CD4-positive, alpha-beta T cell (primary cell): ENCODE measurements around the gene METTL6. TPM values are rescaled to one million over a fixed set of nuclear protein-coding genes. Genes with fewer than 3 reads are reported as not detected.
"Not testable (repeated sequence)": the region's sequence is repeated elsewhere in the genome, so short reads cannot be mapped to it uniquely, and the experiment has no call there.

ENCODE experiments used
- ATAC-seq: fragments of 200-7000 bp; cut with Tn5 transposase; one replicate; pipeline ENCODE4 v1.10.0; 2022; ENCODE audit warnings: mild to moderate bottlenecking; ENCODE audit not compliant: poor library complexity
- CTCF ChIA-PET: fragments of 350-600 bp; sonication (Branson Sonifier 250); formaldehyde crosslinking; loops from one replicate; lab custom pipeline; 2021; ENCODE audit warnings: antibody characterized with exemption, inconsistent platforms; lab: Charles Lee
- POLR2A ChIA-PET: fragments of 350-600 bp; sonication (Branson Sonifier 250); formaldehyde crosslinking; loops from one replicate; lab custom pipeline; 2021; ENCODE audit warnings: antibody characterized with exemption, inconsistent platforms; lab: Charles Lee
- DNase-seq, 14 experiments: peaks; one replicate each; pipeline ENCODE4 v3.0.0-alpha.2; 2013 to 2020; ENCODE audit warnings: mixed read lengths in 2 of 14
- H3K27ac ChIP-seq, 2 donors: one replicate each; pipeline versions ENCODE4 v1.5.1 to v1.7.0; 2013; ENCODE audit warnings: low read length in 2 of 2, low read depth in 1 of 2, mild to moderate bottlenecking in 1 of 2
- H3K27me3 ChIP-seq, 2 experiments: 1 replicate in 1 of 2; 2 replicates in 1 of 2; pipeline versions ENCODE4 v1.6.1 to v1.7.0; 2013; ENCODE audit warnings: low read length in 2 of 2, control low read depth in 1 of 2, mild to moderate bottlenecking in 1 of 2, moderate library complexity in 1 of 2; ENCODE audit not compliant: insufficient read depth in 2 of 2, control insufficient read depth in 1 of 2
- H3K36me3 ChIP-seq: one replicate; pipeline ENCODE4 v1.6.1; 2013; ENCODE audit warnings: low read length, control low read depth; ENCODE audit not compliant: insufficient read depth
- H3K4me1 ChIP-seq: one replicate; pipeline ENCODE4 v1.6.1; 2013; ENCODE audit warnings: low read length, control low read depth; ENCODE audit not compliant: insufficient read depth
- H3K4me3 ChIP-seq: one replicate; pipeline ENCODE4 v1.5.1; 2013; ENCODE audit warnings: mild to moderate bottlenecking, low read length, moderate library complexity
- H3K9me3 ChIP-seq, 2 experiments: 1 replicate in 1 of 2; 2 replicates in 1 of 2; pipeline versions ENCODE4 v1.6.1 to v1.7.0; 2013; ENCODE audit warnings: low read length in 2 of 2, mild to moderate bottlenecking in 2 of 2, control low read depth in 1 of 2, moderate library complexity in 1 of 2; ENCODE audit not compliant: control insufficient read depth in 1 of 2, insufficient read depth in 1 of 2
- H3K27ac Mint-ChIP-seq: one replicate; pipeline ENCODE4 v1.8.0; 2020; ENCODE audit warnings: mixed read lengths
- H3K27me3 Mint-ChIP-seq: one replicate; pipeline ENCODE4 v1.8.0; 2021; ENCODE audit warnings: mixed read lengths
- H3K36me3 Mint-ChIP-seq: one replicate; pipeline ENCODE4 v1.8.0; 2021; ENCODE audit warnings: low read depth, mixed read lengths
- H3K4me1 Mint-ChIP-seq: one replicate; pipeline ENCODE4 v1.8.0; 2021; ENCODE audit warnings: low read depth, mixed read lengths
- H3K4me3 Mint-ChIP-seq: one replicate; pipeline ENCODE4 v1.8.0; 2020; ENCODE audit warnings: mild to moderate bottlenecking, mixed read lengths
- H3K9me3 Mint-ChIP-seq: one replicate; pipeline ENCODE4 v1.8.0; 2020; ENCODE audit warnings: mixed read lengths
- intact Hi-C, 2 experiments: fragments of 100-400 bp; cut with DNase I in 1 of 2; cut with micrococcal nuclease in 1 of 2; formaldehyde crosslinking; loops; one replicate each; pipeline versions ENCODE4 v1.15.1 to v1.9.0; 2023 to 2025; cut with DNase I, micrococcal nuclease
- total RNA-seq, 174 experiments: library from RNA in 2 of 174; stranded (reverse) in 2 of 174; gene quantifications; one replicate each; pipeline ENCODE4 v1.2.3 and lab custom pipeline; 2021 to 2026
- TF ChIP-seq, protein P1 (sequence below): fragments of 200-600 bp; IDR thresholded peaks from one replicate; pipeline ENCODE4 v1.8.0; 2022; ENCODE audit warnings: antibody characterized with exemption, mild to moderate bottlenecking

Gene METTL6
- total RNA-seq, 2 experiments from 2014 or later, result 4.7 to 5.7 TPM

DNA sequence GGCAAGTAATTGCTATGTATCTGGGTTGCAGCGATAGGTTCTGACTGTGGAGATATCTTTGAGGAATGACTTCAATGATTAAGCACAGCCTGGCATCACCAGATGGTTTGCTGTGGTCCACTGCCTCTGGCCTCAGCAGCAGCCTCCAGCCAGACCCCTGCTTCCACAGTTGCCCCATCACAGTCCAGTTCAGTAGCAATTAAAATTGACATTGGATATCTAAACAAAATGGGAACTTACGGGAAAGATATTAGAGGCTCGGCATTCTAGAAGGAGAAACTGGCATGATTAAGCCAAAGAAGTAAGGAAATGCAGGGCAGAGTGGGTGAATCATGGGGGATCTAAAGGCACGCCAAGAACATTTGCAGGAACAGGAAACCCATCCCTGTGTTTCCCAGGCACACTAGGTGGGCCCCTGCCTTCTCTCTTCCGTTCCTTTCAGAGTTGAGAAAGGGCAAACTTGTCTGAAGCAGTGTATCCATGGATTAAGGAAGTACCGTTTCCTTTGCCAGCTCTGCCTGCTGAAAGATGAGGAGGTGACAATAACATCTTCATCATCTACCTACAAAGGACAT, 58.7 kb downstream of the METTL6 start:
- no peaks in the 10 kb centered on the region for H3K36me3 Mint-ChIP-seq
- Histone ChIP-seq H3K36me3 (no peaks in the 10 kb centered on the region), H3K27me3 (no peaks in the 10 kb centered on the region), H3K9me3 (no peaks in the 10 kb centered on the region), H3K27ac (no peak overlapping the region), H3K4me1 (peaks cover 13% of the 10 kb centered on the region), H3K4me3 (no peak overlapping the region)
- ATAC-seq (no peak), DNase-seq (no peak)
- POLR2A ChIA-PET, result interaction anchor here (0.6 kb wide), 1 partner anchor 147 kb away, joined by 3 read pairs; no protein-coding TSS in a partner anchor
- TF ChIP-seq, protein P1, sequence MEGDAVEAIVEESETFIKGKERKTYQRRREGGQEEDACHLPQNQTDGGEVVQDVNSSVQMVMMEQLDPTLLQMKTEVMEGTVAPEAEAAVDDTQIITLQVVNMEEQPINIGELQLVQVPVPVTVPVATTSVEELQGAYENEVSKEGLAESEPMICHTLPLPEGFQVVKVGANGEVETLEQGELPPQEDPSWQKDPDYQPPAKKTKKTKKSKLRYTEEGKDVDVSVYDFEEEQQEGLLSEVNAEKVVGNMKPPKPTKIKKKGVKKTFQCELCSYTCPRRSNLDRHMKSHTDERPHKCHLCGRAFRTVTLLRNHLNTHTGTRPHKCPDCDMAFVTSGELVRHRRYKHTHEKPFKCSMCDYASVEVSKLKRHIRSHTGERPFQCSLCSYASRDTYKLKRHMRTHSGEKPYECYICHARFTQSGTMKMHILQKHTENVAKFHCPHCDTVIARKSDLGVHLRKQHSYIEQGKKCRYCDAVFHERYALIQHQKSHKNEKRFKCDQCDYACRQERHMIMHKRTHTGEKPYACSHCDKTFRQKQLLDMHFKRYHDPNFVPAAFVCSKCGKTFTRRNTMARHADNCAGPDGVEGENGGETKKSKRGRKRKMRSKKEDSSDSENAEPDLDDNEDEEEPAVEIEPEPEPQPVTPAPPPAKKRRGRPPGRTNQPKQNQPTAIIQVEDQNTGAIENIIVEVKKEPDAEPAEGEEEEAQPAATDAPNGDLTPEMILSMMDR, result no peak
- no peak overlapping the region for H3K4me3 Mint-ChIP-seq
- no peak overlapping the region for H3K27ac Mint-ChIP-seq
- H3K27me3 Mint-ChIP-seq, result no peaks in the 10 kb centered on the region
- H3K9me3 Mint-ChIP-seq, result no peaks in the 10 kb centered on the region
- intact Hi-C loops, result no loop called here
- H3K4me1 Mint-ChIP-seq, result peaks cover 13% of the 10 kb centered on the region
- CTCF ChIA-PET, result interaction anchor here (0.5 kb wide), 1 partner anchor 350 kb away, joined by 5 read pairs; no protein-coding TSS in a partner anchor

DNA sequence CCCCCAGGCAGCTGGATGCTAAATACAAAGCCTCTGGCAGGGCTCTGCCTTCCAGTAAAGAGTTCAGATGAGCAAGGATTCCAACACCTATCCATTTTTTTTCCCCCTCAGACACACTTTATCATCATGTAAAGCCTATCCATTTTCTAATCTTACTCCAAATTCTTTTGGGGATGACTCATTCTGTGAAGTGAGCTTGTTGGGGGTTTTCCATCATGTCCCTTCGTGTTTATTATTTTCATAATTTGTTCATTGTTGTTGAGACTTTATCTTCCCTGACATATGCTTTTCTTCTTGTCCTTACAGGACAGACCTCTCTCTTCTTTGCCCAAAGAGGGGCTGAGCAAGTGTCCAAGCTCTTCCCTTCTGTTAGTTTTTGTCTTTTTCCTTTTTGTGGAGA, 60.3 kb downstream of the METTL6 start:
- no peaks in the 10 kb centered on the region for H3K9me3 Mint-ChIP-seq
- no peak overlapping the region for H3K4me3 Mint-ChIP-seq
- peaks cover 21% of the 10 kb centered on the region for H3K4me1 Mint-ChIP-seq
- H3K27me3 Mint-ChIP-seq, result no peaks in the 10 kb centered on the region
- H3K36me3 Mint-ChIP-seq, result no peaks in the 10 kb centered on the region
- Histone ChIP-seq H3K27ac (no peak overlapping the region), H3K27me3 (no peaks in the 10 kb centered on the region), H3K4me1 (peaks cover 22% of the 10 kb centered on the region), H3K9me3 (no peaks in the 10 kb centered on the region), H3K4me3 (no peak overlapping the region), H3K36me3 (no peaks in the 10 kb centered on the region)
- intact Hi-C loops, result no loop called here
- ATAC-seq (no peak), DNase-seq (no peak)
- POLR2A ChIA-PET, result interaction anchor here (0.6 to 1.3 kb wide), 2 partner anchors 35 to 40 kb away, joined by 3 read pairs; partner anchors contain the start of gene SH3BP5
- H3K27ac Mint-ChIP-seq, result no peak overlapping the region
- CTCF ChIA-PET, result interaction anchor here (0.9 to 2.2 kb wide), 3 partner anchors 34 to 164 kb away, joined by 3 to 7 read pairs (median 6); partner anchors contain the start of gene SH3BP5
- TF ChIP-seq, protein P1, result no peak

DNA sequence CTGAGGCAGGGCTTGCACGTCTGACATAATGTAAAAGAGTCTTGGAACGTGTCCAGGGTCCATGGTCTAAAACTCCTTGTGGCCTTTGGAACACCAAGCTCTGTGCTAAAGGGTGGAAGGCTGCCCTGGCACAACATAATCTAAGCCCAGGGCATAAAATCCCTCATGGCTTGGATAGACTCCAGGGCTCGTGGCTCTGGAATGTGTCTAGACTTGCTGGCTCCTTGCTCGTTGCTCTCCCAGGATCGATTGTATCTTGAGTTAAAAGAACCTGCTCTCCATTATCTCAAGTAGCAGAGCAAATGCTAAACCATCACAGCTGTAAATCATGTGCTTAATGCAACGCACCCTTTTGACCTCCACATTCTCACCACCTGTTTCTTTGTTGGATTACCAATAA, 63.3 kb downstream of the METTL6 start:
- intact Hi-C loops, H3K4me3 Mint-ChIP-seq, ATAC-seq, H3K36me3 Mint-ChIP-seq, POLR2A ChIA-PET, H3K27me3 Mint-ChIP-seq, H3K27ac Mint-ChIP-seq, H3K27ac ChIP-seq, H3K9me3 ChIP-seq, H3K36me3 ChIP-seq, H3K9me3 Mint-ChIP-seq, DNase-seq, H3K27me3 ChIP-seq, H3K4me3 ChIP-seq: not testable (repeated sequence)
- H3K4me1 ChIP-seq, result peaks cover 42% of the 10 kb centered on the region
- peaks cover 39% of the 10 kb centered on the region for H3K4me1 Mint-ChIP-seq
- CTCF ChIA-PET, result interaction anchor here (0.8 kb wide), 1 partner anchor 41 kb away, joined by 3 read pairs; no protein-coding TSS in a partner anchor
